GM21528 (cell line): ENCODE results near the gene GALNT17.

Experiments
- ATAC-seq: cut with Tn5 transposase; IDR thresholded peaks from one replicate; pipeline ENCODE4 v1.9.1; 2021; ENCODE audit warnings: mild to moderate bottlenecking, moderate library complexity; ENCODE audit not compliant: unreplicated experiment, low FRiP score

GALNT17 gene

GRCh38 chr7:71326595-71326994 lies 194.7 kb downstream of the GALNT17 start:
- no peak for ATAC-seq

- no peak for ATAC-seq
These were observed 196.0 kb downstream of the GALNT17 start for GRCh38 chr7:71327946-71328345.

- no peak for ATAC-seq
These were observed 197.2 kb downstream of the GALNT17 start for GRCh38 chr7:71329030-71329660.

- no peak for ATAC-seq
These were observed 200.3 kb downstream of the GALNT17 start for GRCh38 chr7:71332207-71332606.

GRCh38 chr7:71334541-71334940 lies 202.6 kb downstream of the GALNT17 start:
- ATAC-seq: no peak

GRCh38 chr7:71338866-71339265 lies 206.9 kb downstream of the GALNT17 start:
- ATAC-seq: no peak

- no peak for ATAC-seq
These were observed 208.0 kb downstream of the GALNT17 start for GRCh38 chr7:71339924-71340323.

GRCh38 chr7:71342202-71342601 lies 210.3 kb downstream of the GALNT17 start:
- ATAC-seq: no peak

- ATAC-seq: no peak
These were observed 211.1 kb downstream of the GALNT17 start for GRCh38 chr7:71343039-71343438.

GRCh38 chr7:71343892-71344291 lies 211.9 kb downstream of the GALNT17 start:
- no peak for ATAC-seq

GRCh38 chr7:71345117-71345884 lies 213.4 kb downstream of the GALNT17 start:
- no peak for ATAC-seq

GRCh38 chr7:71348821-71349681 lies 217.1 kb downstream of the GALNT17 start:
- ATAC-seq: no peak

- ATAC-seq: no peak
These were observed 217.9 kb downstream of the GALNT17 start for GRCh38 chr7:71349682-71350481.

- no peak for ATAC-seq
These were observed 218.7 kb downstream of the GALNT17 start for GRCh38 chr7:71350680-71351079.

- no peak for ATAC-seq
These were observed 222.8 kb downstream of the GALNT17 start for GRCh38 chr7:71354716-71355115.

- ATAC-seq: no peak
These were observed 229.6 kb downstream of the GALNT17 start for GRCh38 chr7:71361451-71362032.

GRCh38 chr7:71362240-71362639 lies 230.3 kb downstream of the GALNT17 start:
- ATAC-seq: no peak

- ATAC-seq: no peak
These were observed 231.3 kb downstream of the GALNT17 start for GRCh38 chr7:71363223-71363622.

- ATAC-seq: no peak
These were observed 231.7 kb downstream of the GALNT17 start for GRCh38 chr7:71363627-71364026.

GRCh38 chr7:71364551-71364950 lies 232.6 kb downstream of the GALNT17 start:
- ATAC-seq: no peak
